Measurements from ENCODE around the gene ZNF618.

ZNF618 gene

DNA sequence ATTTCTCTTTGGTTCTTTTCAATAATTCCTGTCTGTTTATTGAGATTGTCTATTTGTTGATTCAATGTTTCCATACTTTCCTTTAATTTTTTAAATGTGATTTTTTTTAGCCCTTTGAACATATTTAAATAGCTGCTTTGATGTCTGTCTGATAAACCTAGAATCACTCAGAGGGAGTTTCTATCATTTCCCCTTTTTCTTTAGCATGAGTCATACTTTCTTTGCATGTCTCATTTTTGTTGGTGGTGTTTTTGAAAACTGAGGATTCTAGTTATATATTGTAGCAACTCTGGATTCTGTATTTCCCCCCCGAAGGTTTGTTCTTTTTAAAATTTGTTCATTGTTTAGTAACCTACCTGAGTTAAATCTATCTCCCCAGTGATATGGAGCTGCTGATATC is 24.2 kb upstream of the ZNF618 start:
- TF ChIP-seq, protein P1, sequence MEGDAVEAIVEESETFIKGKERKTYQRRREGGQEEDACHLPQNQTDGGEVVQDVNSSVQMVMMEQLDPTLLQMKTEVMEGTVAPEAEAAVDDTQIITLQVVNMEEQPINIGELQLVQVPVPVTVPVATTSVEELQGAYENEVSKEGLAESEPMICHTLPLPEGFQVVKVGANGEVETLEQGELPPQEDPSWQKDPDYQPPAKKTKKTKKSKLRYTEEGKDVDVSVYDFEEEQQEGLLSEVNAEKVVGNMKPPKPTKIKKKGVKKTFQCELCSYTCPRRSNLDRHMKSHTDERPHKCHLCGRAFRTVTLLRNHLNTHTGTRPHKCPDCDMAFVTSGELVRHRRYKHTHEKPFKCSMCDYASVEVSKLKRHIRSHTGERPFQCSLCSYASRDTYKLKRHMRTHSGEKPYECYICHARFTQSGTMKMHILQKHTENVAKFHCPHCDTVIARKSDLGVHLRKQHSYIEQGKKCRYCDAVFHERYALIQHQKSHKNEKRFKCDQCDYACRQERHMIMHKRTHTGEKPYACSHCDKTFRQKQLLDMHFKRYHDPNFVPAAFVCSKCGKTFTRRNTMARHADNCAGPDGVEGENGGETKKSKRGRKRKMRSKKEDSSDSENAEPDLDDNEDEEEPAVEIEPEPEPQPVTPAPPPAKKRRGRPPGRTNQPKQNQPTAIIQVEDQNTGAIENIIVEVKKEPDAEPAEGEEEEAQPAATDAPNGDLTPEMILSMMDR (IDR thresholded peaks at IDR 0.05; ENCODE audit: low read depth, low read length, missing control alignments): no peak
- H3K4me3 ChIP-seq (ENCODE audit: low read depth, low read length): no peak overlapping the region
- no peak for DNase-seq (ENCODE audit: low read depth)

DNA sequence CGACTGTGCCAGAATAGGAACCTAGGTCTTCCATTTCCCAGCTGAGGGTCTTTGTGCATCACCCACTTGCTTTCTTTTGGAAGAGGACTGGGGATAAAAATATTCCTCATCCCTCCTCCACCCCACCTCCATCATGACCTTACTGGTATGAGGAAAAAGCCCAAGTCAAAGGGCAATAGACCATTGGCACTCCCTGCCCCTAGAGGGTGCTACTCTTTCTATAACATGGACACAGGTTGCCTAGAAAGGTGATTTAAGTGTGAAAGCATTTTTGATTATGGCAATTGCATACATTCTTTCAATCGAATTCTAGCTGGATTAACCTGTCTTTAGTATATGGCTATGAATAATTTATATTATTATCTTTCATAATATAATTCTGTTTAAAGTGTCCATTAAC is 22.8 kb upstream of the ZNF618 start:
- H3K4me3 ChIP-seq (ENCODE audit: low read depth, low read length): no peak overlapping the region
- no peak for DNase-seq (ENCODE audit: low read depth)
- TF ChIP-seq, protein P1 (IDR thresholded peaks at IDR 0.05; ENCODE audit: low read depth, low read length, missing control alignments): peak; percentile 60

DNA sequence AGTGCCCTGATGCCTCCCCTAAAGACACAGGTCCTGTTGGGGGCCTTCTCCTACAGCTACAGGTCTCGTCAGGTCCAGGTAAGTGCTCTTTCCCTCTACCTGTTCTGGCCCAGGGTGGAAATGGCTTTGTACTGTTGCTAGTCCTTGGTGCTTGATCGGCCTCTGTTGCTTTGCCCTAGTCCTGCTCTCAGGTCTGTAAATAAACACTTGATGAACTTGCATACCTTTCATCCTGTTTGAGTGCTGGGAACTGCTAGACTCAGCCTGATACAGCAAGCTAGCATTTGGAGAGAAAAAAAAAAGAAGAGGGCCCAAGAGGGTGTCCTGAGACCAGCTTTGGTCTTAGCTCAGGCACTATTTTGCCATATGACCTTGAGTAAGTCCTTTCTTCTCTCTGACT is 21.8 kb upstream of the ZNF618 start:
- H3K4me3 ChIP-seq (ENCODE audit: low read depth, low read length): no peak overlapping the region
- TF ChIP-seq, protein P1 (IDR thresholded peaks at IDR 0.05; ENCODE audit: low read depth, low read length, missing control alignments): no peak
- DNase-seq (ENCODE audit: low read depth): no peak

DNA sequence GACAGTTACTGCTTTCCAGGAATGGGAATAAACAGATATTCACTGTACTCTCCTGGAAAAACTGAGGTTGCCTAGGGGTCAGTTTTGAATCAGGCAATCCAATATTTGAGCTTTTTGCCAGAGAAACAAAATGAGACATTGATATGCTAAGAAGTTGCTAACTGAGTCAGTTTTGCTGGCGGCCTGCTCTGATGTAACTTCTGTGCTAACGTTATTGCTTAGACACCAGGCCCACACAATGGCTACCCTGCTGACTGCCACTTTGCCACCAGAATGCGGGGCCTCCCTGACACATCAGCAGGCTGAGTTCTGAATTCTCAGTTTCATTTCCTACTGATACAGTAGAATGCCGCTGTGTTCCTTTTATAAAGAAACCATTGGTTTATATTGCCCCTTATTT is 18.2 kb upstream of the ZNF618 start:
- no peak overlapping the region for H3K4me3 ChIP-seq (ENCODE audit: low read depth, low read length)
- TF ChIP-seq, protein P1 (IDR thresholded peaks at IDR 0.05; ENCODE audit: low read depth, low read length, missing control alignments): no peak
- peak; percentile 4 for DNase-seq (ENCODE audit: low read depth)

DNA sequence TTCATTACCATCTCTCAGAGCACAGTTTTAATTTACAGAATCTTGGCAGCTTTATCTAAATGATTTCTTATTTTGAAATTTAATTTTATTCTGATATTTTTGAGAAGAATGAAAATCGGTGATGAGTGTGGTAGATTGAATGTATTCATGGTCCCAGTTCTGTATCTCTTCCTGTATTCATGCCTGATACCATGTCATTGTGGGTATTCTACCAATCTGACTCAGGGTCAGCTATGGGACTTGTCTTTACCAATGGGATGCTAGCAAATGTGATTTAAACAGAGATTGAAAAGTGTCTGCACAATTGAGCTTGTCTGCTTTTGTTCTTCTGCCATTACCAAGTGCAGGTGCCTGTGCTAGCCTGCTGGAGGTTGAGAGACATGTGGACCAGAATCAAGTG is 17.8 kb upstream of the ZNF618 start:
- DNase-seq (ENCODE audit: low read depth): no peak
- TF ChIP-seq, protein P1 (IDR thresholded peaks at IDR 0.05; ENCODE audit: low read depth, low read length, missing control alignments): no peak
- H3K4me3 ChIP-seq (ENCODE audit: low read depth, low read length): no peak overlapping the region

DNA sequence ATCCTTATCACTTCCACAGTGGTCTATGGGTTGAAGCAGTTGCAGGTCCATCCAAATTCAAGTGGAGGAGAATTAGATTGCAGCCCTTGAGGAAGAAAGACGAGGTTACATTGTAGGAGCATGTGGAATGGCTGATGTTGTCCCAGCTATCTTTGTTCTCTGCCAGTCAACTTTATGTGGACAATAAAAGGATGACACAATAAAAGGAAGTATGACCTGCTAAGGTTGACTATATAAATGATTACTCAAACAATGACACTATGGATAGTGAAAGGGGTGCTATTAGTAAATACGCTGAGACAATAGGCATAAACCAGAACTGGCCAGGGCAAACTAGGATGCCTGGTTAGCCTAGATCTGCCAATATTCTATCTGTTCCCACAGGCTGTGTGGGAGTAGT is 12.8 kb upstream of the ZNF618 start:
- H3K4me3 ChIP-seq (ENCODE audit: low read depth, low read length): no peak overlapping the region
- TF ChIP-seq, protein P1 (IDR thresholded peaks at IDR 0.05; ENCODE audit: low read depth, low read length, missing control alignments): no peak
- DNase-seq (ENCODE audit: low read depth): no peak

DNA sequence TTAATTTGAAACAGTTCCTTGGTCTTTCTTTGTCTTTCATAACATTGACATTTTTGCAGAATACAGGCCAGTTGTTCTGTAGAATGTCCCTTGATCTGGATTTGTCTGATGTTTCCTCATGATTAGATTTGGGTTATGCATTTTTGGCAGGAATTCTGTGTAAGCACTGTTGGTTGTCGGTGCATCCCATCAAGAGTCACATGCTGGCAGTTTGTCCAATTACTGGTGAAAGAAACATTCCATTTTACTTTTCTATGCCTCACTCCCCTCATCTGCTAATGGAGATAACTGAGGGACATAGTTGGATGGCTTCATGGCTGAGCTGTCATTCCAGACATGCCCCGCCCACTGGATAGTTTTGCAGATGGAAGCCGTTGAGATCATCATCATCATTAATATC is 7.6 kb upstream of the ZNF618 start:
- DNase-seq (ENCODE audit: low read depth): no peak
- TF ChIP-seq, protein P1 (IDR thresholded peaks at IDR 0.05; ENCODE audit: low read depth, low read length, missing control alignments): no peak
- H3K4me3 ChIP-seq (ENCODE audit: low read depth, low read length): no peak overlapping the region

Data from GM12864 (cell line).